GM12891 (cell line): Measurements from ENCODE around the gene UNC93B1.

ENCODE experiments used
- POLR2A ChIP-seq: IDR thresholded peaks from 2 replicates; pipeline ENCODE4 v1.6.1; 2011; ENCODE audit warnings: low read depth, low read length, control low read depth
- POLR2AphosphoS5 ChIP-seq: IDR thresholded peaks from 2 replicates; pipeline ENCODE4 v1.6.1; 2011; ENCODE audit warnings: low read depth, low read length, control low read depth
- SPI1 ChIP-seq: IDR thresholded peaks from 2 replicates; pipeline ENCODE4 v1.6.1; 2011; ENCODE audit warnings: low read depth, low read length, control low read depth
- TAF1 ChIP-seq: IDR thresholded peaks from 2 replicates; pipeline ENCODE4 v1.6.1; 2011; ENCODE audit warnings: low read depth, low read length, control low read depth

DNA sequence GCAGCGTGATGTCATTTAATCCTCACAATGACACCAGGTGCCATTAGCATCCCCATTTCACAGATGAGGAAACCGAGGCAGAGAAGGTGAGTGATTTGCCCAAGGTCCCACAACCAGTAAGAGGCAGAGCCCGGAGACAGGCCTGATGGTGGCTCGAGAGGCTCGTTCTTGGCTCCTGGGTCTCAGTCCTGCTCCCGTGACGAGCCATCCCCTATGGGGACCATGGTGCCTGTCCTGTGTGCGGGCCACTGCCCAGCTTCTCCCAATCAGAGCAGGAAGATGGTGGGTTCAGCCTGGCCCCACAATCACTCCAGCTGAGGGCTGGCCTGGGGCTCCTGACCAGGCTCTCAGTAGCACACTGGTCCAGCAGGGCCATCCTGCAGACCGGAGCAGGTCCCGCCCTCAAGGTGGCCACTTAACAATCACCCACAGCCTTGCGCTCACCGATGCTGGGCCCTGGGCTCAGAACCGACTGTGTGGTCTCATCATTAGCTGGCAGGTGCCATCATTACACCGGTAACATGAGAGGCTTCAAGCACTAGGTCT is 9.8 kb upstream of the UNC93B1 start:
- TF ChIP-seq POLR2A = no peak
- TF ChIP-seq SPI1 = no peak
- TF ChIP-seq POLR2AphosphoS5 = no peak
- TF ChIP-seq TAF1 = no peak
